Endothelial cell of umbilical vein (primary cell): ENCODE results near the gene MICA. TPM values are rescaled to one million over a fixed set of nuclear protein-coding genes. Genes with fewer than 3 reads are reported as not detected.

Source experiments
- BruUV-seq: library from RNA; stranded (reverse); fragments of 400-500 nt; replicated peaks from 2 replicates; lab custom pipeline; 2021; lab: Mats Ljungman, UMichigan
- CTCF ChIA-PET: fragments of 300-600, 350-600 bp; sonication (Branson Sonifier 250); formaldehyde crosslinking; loops from one replicate; lab custom pipeline; 2021; ENCODE audit warnings: antibody characterized with exemption, inconsistent platforms; lab: Charles Lee
- POLR2A ChIA-PET: fragments of 300-600, 350-600 bp; sonication (Branson Sonifier 250); formaldehyde crosslinking; loops from one replicate; lab custom pipeline; 2021; ENCODE audit warnings: antibody characterized with exemption, inconsistent platforms; lab: Charles Lee
- DNase-seq: peaks from one replicate; pipeline ENCODE4 v3.0.0-alpha.2; 2011; ENCODE audit warnings: low read depth, low spot score
- FAIRE-seq: peaks from 2 replicates; lab custom pipeline; 2011; peaks lifted over from hg19 to GRCh38; lab: Jason Lieb, UNC
- H2AFZ ChIP-seq: 2 replicates; pipeline ENCODE4 v1.6.0; 2012; ENCODE audit warnings: low read depth, low read length, control low read depth, inconsistent platforms
- H3K27ac ChIP-seq: 2 replicates; pipeline ENCODE4 v1.5.1; 2011; ENCODE audit warnings: low read depth, mild to moderate bottlenecking, control low read depth, low read length, moderate library complexity; ENCODE audit not compliant: insufficient read depth
- H3K27me3 ChIP-seq, 2 experiments: 2 replicates each; pipeline versions ENCODE4 v1.6.0 to v1.6.1; 2011; ENCODE audit warnings: low read length in 2 of 2, mixed read lengths in 1 of 2; ENCODE audit not compliant: control insufficient read depth in 2 of 2, insufficient read depth in 2 of 2
- H3K36me3 ChIP-seq, 2 experiments: 2 replicates in 1 of 2; 3 replicates in 1 of 2; pipeline ENCODE4 v1.5.1; 2011; ENCODE audit warnings: low read length in 2 of 2, mild to moderate bottlenecking in 1 of 2, moderate library complexity in 1 of 2; ENCODE audit not compliant: control insufficient read depth in 2 of 2, insufficient read depth in 2 of 2; ENCODE audit errors: extremely low read depth in 1 of 2
- H3K4me1 ChIP-seq: 3 replicates; pipeline ENCODE4 v1.5.1; 2011; ENCODE audit warnings: mild to moderate bottlenecking, low read length; ENCODE audit not compliant: control insufficient read depth, insufficient read depth; ENCODE audit errors: extremely low read depth
- H3K4me2 ChIP-seq: 2 replicates; pipeline ENCODE4 v1.6.1; 2011; ENCODE audit warnings: low read length, control low read depth, mixed read lengths; ENCODE audit not compliant: insufficient read depth
- H3K4me3 ChIP-seq, 3 experiments: fragments of 200-600 bp in 1 of 3; sonication (generic), shearing (Covaris generic) in 1 of 3; replicated peaks in 1 of 3; 2 replicates each; pipeline ENCODE4 v1.5.1; 2011 to 2016; ENCODE audit warnings: control low read depth in 3 of 3, low read length in 3 of 3, mild to moderate bottlenecking in 2 of 3, inconsistent platforms in 1 of 3, low read depth in 1 of 3, moderate library complexity in 1 of 3; ENCODE audit not compliant: insufficient read depth in 1 of 3
- H3K79me2 ChIP-seq: 2 replicates; pipeline ENCODE4 v1.6.0; 2012; ENCODE audit warnings: low read length, inconsistent platforms; ENCODE audit not compliant: control insufficient read depth, insufficient read depth
- H3K9ac ChIP-seq: replicated peaks from 2 replicates; pipeline ENCODE3; 2011; ENCODE audit warnings: low read length, control low read depth; ENCODE audit not compliant: insufficient read depth; ENCODE audit errors: extremely low read depth
- H3K9me1 ChIP-seq: replicated peaks from 3 replicates; pipeline ENCODE4 v1.6.0; 2011; ENCODE audit warnings: mild to moderate bottlenecking, low read length; ENCODE audit not compliant: control insufficient read depth, insufficient read depth; ENCODE audit errors: extremely low read depth
- H3K9me3 ChIP-seq: replicated peaks from 2 replicates; pipeline ENCODE4 v1.5.1; 2012; ENCODE audit warnings: low read length, inconsistent platforms; ENCODE audit not compliant: control insufficient read depth, insufficient read depth
- H4K20me1 ChIP-seq: replicated peaks from 2 replicates; pipeline ENCODE3; 2011; ENCODE audit warnings: mild to moderate bottlenecking, low read length; ENCODE audit not compliant: control insufficient read depth, insufficient read depth; ENCODE audit errors: extremely low read depth
- EZH2 ChIP-seq: IDR thresholded peaks from 2 replicates; pipeline ENCODE4 v1.6.1; 2012; ENCODE audit warnings: borderline replicate concordance, low read depth, mild to moderate bottlenecking, moderate library complexity, low read length, inconsistent platforms; ENCODE audit not compliant: severe bottlenecking
- FOS ChIP-seq: IDR thresholded peaks from 2 replicates; pipeline ENCODE4 v1.6.1; 2011; ENCODE audit warnings: mild to moderate bottlenecking, low read length, moderate library complexity, borderline replicate concordance; ENCODE audit not compliant: insufficient read depth
- GATA2 ChIP-seq: IDR thresholded peaks from 2 replicates; pipeline ENCODE4 v1.7.0; 2011; ENCODE audit warnings: low read depth, mild to moderate bottlenecking, moderate library complexity, mixed read lengths, low read length; ENCODE audit not compliant: insufficient read length, insufficient read depth
- JUN ChIP-seq: IDR thresholded peaks from 2 replicates; pipeline ENCODE4 v1.6.1; 2011; ENCODE audit warnings: borderline replicate concordance, low read depth; ENCODE audit not compliant: insufficient read length, insufficient read depth
- MYC ChIP-seq: IDR thresholded peaks from one replicate; pipeline ENCODE4 v1.6.1; 2011; ENCODE audit warnings: mild to moderate bottlenecking, low read depth, low read length
- POLR2A ChIP-seq: IDR thresholded peaks from 2 replicates; pipeline ENCODE4 v1.6.1; 2012; ENCODE audit warnings: low read depth, mild to moderate bottlenecking, control low read depth, low read length
- POLR2AphosphoS5 ChIP-seq: IDR thresholded peaks from 2 replicates; pipeline ENCODE4 v1.6.1; 2012; ENCODE audit warnings: low read depth, mild to moderate bottlenecking, control low read depth, low read length, moderate library complexity; ENCODE audit not compliant: insufficient read depth
- dilution Hi-C: fragments of 300-500 bp; cut with MboI; formaldehyde crosslinking; loops from one replicate; pipeline ENCODE4 v1.15.0; 2019; ENCODE audit warnings: low sequenced_read_pairs; ENCODE audit not compliant: extremely low pct_ligation_motif_present
- intact Hi-C: fragments of 100-400 bp; cut with micrococcal nuclease; formaldehyde crosslinking; loops from one replicate; pipeline ENCODE4 v1.10.0; 2022
- polyA plus RNA-seq, 4 experiments: library from polyadenylated mRNA; depleted of rRNA in 3 of 4; stranded (reverse) in 3 of 4; unstranded in 1 of 4; fragments of >200 nt; gene quantifications; 2 replicates each; pipeline versions ENCODE4 v1.2.1 to v1.2.3, GENCODE V29; 2011 to 2012; ENCODE audit warnings: missing spikeins in 1 of 4
- total RNA-seq: library from RNA; stranded (reverse); gene quantifications from 2 replicates; pipeline ENCODE4 v1.2.3, GENCODE V29; 2021
- TF ChIP-seq, protein P1 (sequence below), 2 donors: IDR thresholded peaks; 1 replicate in 1 of 2; 2 replicates in 1 of 2; pipeline ENCODE4 v1.5.1; 2011; ENCODE audit warnings: low read length in 2 of 2, mild to moderate bottlenecking in 2 of 2, moderate library complexity in 2 of 2, control low read depth in 1 of 2, inconsistent platforms in 1 of 2, low read depth in 1 of 2; ENCODE audit not compliant: insufficient read depth in 1 of 2; ENCODE audit errors: extremely low read depth in 1 of 2
- TF ChIP-seq, protein P2 (sequence below): IDR thresholded peaks from 2 replicates; pipeline ENCODE4 v1.6.1; 2011; ENCODE audit not compliant: insufficient read depth, insufficient read length

The MICA gene
- total and polyA plus RNA-seq, 2 donors (not counting 3 experiments of a cell fraction or from before 2014, with no cell fraction given): 42.5 to 99.3 TPM

DNA sequence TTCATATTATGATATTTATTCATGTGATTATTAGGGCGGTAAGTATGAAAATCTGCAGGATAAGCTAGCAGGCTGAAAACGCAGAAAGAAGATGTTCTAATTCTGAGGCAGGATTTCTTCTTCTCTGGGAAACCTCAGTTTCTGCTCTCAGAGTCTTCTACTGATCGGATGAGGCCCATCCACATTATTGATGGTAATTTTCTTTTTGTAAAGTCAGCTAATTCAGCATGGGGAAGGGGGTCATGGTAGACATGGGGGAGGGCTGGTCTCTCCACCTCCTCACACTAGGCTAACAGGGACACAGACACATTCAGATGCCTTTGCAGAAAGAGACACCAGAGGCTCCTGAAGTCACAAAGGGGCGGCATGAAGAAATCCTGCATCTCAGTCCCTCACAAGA is 21.7 kb upstream of the MICA start:
- no peak overlapping the region for H3K27ac ChIP-seq
- no TSS peak for BruUV-seq
- no peaks in the 10 kb centered on the region for H3K36me3 ChIP-seq
- no peaks in the 10 kb centered on the region for H3K9me1 ChIP-seq
- no peak for TF ChIP-seq EZH2
- TF ChIP-seq GATA2: no peak
- TF ChIP-seq FOS: no peak
- no peak for TF ChIP-seq JUN
- TF ChIP-seq POLR2AphosphoS5: no peak
- TF ChIP-seq POLR2A: no peak
- TF ChIP-seq, protein P1, sequence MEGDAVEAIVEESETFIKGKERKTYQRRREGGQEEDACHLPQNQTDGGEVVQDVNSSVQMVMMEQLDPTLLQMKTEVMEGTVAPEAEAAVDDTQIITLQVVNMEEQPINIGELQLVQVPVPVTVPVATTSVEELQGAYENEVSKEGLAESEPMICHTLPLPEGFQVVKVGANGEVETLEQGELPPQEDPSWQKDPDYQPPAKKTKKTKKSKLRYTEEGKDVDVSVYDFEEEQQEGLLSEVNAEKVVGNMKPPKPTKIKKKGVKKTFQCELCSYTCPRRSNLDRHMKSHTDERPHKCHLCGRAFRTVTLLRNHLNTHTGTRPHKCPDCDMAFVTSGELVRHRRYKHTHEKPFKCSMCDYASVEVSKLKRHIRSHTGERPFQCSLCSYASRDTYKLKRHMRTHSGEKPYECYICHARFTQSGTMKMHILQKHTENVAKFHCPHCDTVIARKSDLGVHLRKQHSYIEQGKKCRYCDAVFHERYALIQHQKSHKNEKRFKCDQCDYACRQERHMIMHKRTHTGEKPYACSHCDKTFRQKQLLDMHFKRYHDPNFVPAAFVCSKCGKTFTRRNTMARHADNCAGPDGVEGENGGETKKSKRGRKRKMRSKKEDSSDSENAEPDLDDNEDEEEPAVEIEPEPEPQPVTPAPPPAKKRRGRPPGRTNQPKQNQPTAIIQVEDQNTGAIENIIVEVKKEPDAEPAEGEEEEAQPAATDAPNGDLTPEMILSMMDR (IDR thresholded peaks at IDR 0.05; ENCODE audit: extremely low read depth in 1 of 2, insufficient read depth in 1 of 2, low read depth in 1 of 2, low read length in 2 of 2): no peak
- TF ChIP-seq, protein P2, sequence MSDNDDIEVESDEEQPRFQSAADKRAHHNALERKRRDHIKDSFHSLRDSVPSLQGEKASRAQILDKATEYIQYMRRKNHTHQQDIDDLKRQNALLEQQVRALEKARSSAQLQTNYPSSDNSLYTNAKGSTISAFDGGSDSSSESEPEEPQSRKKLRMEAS: no peak
- TF ChIP-seq MYC: no peak
- no peaks in the 10 kb centered on the region for H3K9me3 ChIP-seq
- H3K9ac ChIP-seq: no peak overlapping the region
- intact Hi-C loops: no loop called here
- DNase-seq: no peak
- H4K20me1 ChIP-seq: no peaks in the 10 kb centered on the region
- H3K79me2 ChIP-seq: no peaks in the 10 kb centered on the region
- no peak overlapping the region for H2AFZ ChIP-seq
- H3K4me1 ChIP-seq: no peaks in the 10 kb centered on the region
- peaks cover 17% of the 10 kb centered on the region in 2 experiments for H3K27me3 ChIP-seq
- ChIA-PET POLR2A (no interaction called here), CTCF (interaction anchor here (4.6 kb wide), 1 partner anchor 15 kb away, joined by 28 read pairs; no protein-coding TSS in a partner anchor)
- no peak for FAIRE-seq
- H3K4me3 ChIP-seq: no peak overlapping the region
- H3K4me2 ChIP-seq: no peak overlapping the region
- dilution Hi-C loops: no loop called here
